ENCODE measurements around the gene PTGES3. TPM values are rescaled to one million over a fixed set of nuclear protein-coding genes. Genes with fewer than 3 reads are reported as not detected.

PTGES3 gene
- total and polyA plus RNA-seq, 12 donors: 43.7 to 139 (median 109) TPM

DNA sequence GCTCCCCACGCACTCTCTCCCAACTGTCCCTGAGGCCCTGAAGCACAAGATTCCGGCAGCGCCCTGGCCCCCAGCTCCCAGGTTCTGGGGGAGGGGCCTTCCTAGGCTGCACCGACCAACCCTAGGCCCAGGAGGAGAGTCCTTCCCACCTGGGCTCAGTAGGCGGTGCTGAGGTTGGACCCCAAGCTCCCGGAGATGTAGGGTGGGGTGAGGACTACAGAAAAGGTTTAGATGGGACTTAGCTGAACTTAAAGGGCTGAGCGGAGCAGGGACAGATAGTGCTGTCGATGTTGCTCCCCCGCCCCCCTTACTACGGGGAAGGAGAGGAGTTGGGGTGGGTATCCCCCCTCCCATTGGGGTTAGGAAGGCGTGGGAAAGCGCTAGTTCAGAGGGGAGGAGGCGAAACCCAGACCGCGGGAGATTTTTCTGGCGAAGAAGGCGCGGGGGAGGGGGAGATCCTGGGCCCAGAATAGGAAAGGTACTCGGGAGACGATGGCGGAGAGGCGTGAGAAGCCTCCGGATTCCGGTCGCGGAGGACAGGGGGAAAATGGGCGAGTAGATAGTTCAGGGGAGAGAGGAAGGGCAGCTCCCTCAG, 53.7 kb downstream of the PTGES3 start:
- 1 to 2% methylated on average over 27 of the region's 27 CpGs for WGBS, 2 donors
- H3K9me3 ChIP-seq: no peaks in the 10 kb centered on the region
- DNase-seq: peak in 1 of 2 donors; percentile 42
- intact Hi-C loops (cut with DNase I): loop anchor here in 7 of 10 donors (5.0 to 10.0 kb wide), 8 partner anchors 57 to 510 kb away; partner anchors contain the start of genes RBMS2 (in 2 of the 7), ESYT1 (in 1 of the 7), NAB2 (in 1 of the 7) and NACA (in 1 of the 7)
- no peaks in the 10 kb centered on the region for H3K27me3 ChIP-seq
- peak overlapping the region; percentile 81 to 97 (median 94) for H3K27ac ChIP-seq
- H3K36me3 ChIP-seq: peaks cover 0 to 24% (median 21%) of the 10 kb centered on the region in 9 donors
- peak overlapping the region; percentile 54 to 94 (median 74) for H3K4me3 ChIP-seq
- no peak for ATAC-seq
- peaks cover 21 to 84% (median 63%) of the 10 kb centered on the region in 9 donors for H3K4me1 ChIP-seq
- TF ChIP-seq, protein P1, sequence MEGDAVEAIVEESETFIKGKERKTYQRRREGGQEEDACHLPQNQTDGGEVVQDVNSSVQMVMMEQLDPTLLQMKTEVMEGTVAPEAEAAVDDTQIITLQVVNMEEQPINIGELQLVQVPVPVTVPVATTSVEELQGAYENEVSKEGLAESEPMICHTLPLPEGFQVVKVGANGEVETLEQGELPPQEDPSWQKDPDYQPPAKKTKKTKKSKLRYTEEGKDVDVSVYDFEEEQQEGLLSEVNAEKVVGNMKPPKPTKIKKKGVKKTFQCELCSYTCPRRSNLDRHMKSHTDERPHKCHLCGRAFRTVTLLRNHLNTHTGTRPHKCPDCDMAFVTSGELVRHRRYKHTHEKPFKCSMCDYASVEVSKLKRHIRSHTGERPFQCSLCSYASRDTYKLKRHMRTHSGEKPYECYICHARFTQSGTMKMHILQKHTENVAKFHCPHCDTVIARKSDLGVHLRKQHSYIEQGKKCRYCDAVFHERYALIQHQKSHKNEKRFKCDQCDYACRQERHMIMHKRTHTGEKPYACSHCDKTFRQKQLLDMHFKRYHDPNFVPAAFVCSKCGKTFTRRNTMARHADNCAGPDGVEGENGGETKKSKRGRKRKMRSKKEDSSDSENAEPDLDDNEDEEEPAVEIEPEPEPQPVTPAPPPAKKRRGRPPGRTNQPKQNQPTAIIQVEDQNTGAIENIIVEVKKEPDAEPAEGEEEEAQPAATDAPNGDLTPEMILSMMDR (IDR thresholded peaks at IDR 0.05): no peak

DNA sequence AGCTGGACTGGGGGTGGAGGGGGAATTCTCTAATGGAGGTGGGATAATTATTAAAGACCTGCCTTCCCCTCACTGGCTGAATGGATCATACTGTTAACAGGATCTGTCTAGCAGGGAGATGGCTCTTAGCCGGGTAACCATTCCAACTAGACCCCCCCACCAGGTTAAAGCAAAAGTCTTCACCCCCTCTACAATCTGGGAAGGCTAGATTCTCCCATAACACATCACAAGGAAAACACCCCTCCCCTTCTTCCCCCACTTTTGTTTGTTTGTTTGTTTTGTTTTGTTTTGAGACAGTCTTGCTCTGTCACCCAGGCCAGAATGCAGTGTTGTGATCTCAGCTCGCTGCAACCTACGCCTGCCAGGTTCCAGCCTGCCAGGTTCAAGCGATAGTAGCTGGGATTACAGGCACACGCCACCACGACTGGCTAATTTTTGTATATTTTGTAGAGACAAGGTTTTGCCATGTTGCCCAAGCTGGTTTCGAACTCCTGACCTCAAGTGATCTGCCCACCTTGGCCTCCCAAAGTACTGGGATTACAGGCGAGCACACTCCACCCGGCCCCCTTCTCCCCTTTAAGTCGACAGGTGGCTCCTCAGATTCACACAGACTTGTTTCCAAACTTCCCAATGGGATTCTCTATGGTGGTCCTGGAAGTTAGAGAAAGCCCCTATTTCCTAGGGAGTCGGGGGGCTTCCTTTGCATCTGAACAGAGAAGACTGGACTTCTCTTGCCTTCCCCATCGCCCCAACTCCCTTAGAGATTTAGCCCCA, 54.4 kb downstream of the PTGES3 start:
- TF ChIP-seq, protein P1 (IDR thresholded peaks at IDR 0.05): no peak
- Histone ChIP-seq H3K36me3 (peaks cover 0 to 17% (median 14%) of the 10 kb centered on the region in 9 donors), H3K4me1 (peaks cover 21 to 77% (median 63%) of the 10 kb centered on the region in 9 donors), H3K9me3 (no peaks in the 10 kb centered on the region), H3K27ac (peak overlapping the region; percentile 81 to 97 (median 94)), H3K4me3 (peak overlapping the region in 9 of 10 donors; percentile 54 to 94 (median 75)), H3K27me3 (no peaks in the 10 kb centered on the region)
- intact Hi-C loops (cut with DNase I): loop anchor here in 7 of 10 donors (5.0 to 10.0 kb wide), 8 partner anchors 56 to 509 kb away; partner anchors contain the start of genes RBMS2 (in 2 of the 7), ESYT1 (in 1 of the 7), NAB2 (in 1 of the 7) and NACA (in 1 of the 7)
- 46 to 59% methylated on average over 12 of the region's 12 CpGs for WGBS, 2 donors
- no peak for DNase-seq
- ATAC-seq: no peak

DNA sequence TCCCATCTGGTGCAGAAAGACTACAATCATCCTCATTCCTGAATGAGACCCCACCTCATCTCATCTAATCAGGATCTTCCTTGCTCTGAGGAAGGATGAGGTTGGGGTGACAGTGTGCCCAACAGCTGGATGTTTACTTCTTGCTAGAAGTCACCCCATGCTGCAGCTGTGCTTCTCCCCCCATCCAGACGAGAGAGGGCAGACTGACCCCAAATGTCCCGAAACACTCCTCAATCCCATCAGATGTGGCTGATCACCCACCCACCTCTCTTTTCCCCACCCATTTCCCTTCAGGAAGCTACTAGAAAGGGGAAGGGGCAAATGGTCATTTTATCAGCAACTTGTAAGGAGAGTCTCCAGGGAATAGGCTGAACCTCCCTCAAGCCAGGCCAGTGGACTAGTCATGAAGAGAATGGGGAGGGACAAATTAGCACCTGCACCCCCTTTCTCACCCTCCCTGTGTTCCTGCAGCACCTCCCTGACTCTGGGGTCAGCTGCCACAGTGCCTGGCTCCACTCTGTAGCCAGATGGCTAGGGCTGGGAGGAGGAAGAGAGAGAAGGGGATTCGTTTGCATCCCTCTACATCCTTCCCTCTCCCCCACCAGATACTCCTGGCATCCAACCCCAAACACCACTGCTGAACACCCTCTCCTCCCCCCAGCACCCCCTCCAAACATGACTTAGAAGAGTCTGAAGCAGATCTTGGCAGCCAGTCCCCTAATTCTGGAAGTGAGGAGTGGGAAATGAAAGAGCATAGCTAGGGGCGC, 55.2 kb downstream of the PTGES3 start:
- peak overlapping the region in 9 of 10 donors; percentile 8 to 94 (median 72) for H3K4me3 ChIP-seq
- no peaks in the 10 kb centered on the region for H3K27me3 ChIP-seq
- no peak for ATAC-seq
- H3K27ac ChIP-seq: peak overlapping the region in 8 of 10 donors; percentile 22 to 96 (median 82)
- no peak for DNase-seq
- H3K9me3 ChIP-seq: no peaks in the 10 kb centered on the region
- TF ChIP-seq, protein P1 (IDR thresholded peaks at IDR 0.05): no peak
- H3K36me3 ChIP-seq: peaks cover 0 to 10% (median 6%) of the 10 kb centered on the region in 9 donors
- WGBS, 2 donors: 33 to 53% methylated on average over 4 of the region's 4 CpGs
- intact Hi-C loops (cut with DNase I): loop anchor here in 7 of 10 donors (5.0 to 10.0 kb wide), 8 partner anchors 56 to 508 kb away; partner anchors contain the start of genes RBMS2 (in 2 of the 7), ESYT1 (in 1 of the 7), NAB2 (in 1 of the 7) and NACA (in 1 of the 7)
- peaks cover 29 to 80% (median 68%) of the 10 kb centered on the region in 9 donors for H3K4me1 ChIP-seq
